Astrocyte of the cerebellum (primary cell): ENCODE measurements around the gene CGREF1.
A peak's percentile ranks its signal among the peaks of the same experiment; 100 is the strongest.

ENCODE experiments used
- DNase-seq: peaks from one replicate; pipeline ENCODE4 v3.0.0-alpha.2; 2011; ENCODE audit warnings: low read depth
- H3K4me3 ChIP-seq: 2 replicates; pipeline ENCODE4 v1.5.1; 2011; ENCODE audit warnings: mild to moderate bottlenecking, low read depth, low read length, moderate library complexity
- in situ Hi-C: cut with HindIII; loops from 2 replicates; pipeline ENCODE4 v1.10.0; 2017; ENCODE audit warnings: low sequenced_read_pairs
- TF ChIP-seq, protein P1 (sequence below): IDR thresholded peaks from 2 replicates; pipeline ENCODE4 v1.5.1; 2012; ENCODE audit warnings: low read length, low read depth, moderate library complexity, mild to moderate bottlenecking; ENCODE audit errors: missing control alignments

Gene CGREF1

DNA sequence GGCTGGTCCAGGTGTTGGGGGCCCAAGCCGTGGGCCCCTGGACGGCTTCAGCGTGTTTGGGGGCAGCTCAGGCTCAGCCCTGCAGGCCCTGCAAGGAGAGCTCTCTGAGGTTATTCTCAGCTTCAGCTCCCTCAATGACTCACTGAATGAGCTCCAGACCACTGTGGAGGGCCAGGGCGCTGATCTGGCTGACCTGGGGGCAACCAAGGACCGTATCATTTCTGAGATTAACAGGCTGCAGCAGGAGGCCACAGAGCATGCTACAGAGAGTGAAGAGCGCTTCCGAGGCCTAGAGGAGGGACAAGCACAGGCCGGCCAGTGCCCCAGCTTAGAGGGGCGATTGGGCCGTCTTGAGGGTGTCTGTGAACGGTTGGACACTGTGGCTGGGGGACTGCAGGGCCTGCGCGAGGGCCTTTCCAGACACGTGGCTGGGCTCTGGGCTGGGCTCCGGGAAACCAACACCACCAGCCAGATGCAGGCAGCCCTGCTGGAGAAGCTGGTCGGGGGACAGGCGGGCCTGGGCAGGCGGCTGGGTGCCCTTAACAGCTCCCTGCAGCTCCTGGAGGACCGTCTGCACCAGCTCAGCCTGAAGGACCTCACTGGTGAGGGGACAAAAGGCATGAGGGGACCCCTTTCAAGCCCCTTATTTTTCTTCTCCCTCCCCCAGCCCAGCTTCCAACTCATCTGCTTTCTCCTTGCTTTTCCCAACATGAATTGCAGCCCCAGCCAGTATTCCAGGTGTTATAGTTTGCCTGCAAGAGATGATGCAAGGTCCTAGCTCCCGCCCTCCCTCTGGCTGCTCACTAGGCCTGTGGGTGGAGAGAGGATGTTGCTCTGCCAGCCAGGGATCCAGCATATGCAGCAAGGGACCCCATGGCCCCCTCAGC, 35.3 kb downstream of the CGREF1 start:
- TF ChIP-seq, protein P1, sequence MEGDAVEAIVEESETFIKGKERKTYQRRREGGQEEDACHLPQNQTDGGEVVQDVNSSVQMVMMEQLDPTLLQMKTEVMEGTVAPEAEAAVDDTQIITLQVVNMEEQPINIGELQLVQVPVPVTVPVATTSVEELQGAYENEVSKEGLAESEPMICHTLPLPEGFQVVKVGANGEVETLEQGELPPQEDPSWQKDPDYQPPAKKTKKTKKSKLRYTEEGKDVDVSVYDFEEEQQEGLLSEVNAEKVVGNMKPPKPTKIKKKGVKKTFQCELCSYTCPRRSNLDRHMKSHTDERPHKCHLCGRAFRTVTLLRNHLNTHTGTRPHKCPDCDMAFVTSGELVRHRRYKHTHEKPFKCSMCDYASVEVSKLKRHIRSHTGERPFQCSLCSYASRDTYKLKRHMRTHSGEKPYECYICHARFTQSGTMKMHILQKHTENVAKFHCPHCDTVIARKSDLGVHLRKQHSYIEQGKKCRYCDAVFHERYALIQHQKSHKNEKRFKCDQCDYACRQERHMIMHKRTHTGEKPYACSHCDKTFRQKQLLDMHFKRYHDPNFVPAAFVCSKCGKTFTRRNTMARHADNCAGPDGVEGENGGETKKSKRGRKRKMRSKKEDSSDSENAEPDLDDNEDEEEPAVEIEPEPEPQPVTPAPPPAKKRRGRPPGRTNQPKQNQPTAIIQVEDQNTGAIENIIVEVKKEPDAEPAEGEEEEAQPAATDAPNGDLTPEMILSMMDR: no peak
- no peak overlapping the region for H3K4me3 ChIP-seq
- in situ Hi-C loops: no loop called here
- DNase-seq: no peak

DNA sequence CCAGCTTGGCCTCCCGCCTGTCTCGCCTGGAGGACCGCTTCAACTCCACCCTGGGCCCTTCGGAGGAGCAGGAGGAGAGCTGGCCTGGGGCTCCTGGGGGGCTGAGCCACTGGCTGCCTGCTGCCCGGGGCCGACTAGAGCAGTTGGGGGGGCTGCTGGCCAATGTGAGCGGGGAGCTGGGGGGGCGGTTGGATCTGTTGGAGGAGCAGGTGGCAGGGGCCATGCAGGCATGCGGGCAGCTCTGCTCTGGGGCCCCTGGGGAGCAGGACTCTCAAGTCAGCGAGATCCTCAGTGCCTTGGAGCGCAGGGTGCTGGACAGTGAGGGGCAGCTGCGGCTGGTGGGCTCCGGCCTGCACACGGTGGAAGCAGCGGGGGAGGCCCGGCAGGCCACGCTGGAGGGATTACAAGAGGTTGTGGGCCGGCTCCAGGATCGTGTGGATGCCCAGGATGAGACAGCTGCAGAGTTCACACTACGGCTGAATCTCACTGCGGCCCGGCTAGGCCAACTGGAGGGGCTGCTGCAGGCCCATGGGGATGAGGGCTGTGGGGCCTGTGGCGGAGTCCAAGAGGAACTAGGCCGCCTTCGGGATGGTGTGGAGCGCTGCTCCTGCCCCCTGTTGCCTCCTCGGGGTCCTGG, 36.0 kb downstream of the CGREF1 start:
- in situ Hi-C loops: no loop called here
- no peak overlapping the region for H3K4me3 ChIP-seq
- DNase-seq: no peak
- TF ChIP-seq, protein P1: no peak

DNA sequence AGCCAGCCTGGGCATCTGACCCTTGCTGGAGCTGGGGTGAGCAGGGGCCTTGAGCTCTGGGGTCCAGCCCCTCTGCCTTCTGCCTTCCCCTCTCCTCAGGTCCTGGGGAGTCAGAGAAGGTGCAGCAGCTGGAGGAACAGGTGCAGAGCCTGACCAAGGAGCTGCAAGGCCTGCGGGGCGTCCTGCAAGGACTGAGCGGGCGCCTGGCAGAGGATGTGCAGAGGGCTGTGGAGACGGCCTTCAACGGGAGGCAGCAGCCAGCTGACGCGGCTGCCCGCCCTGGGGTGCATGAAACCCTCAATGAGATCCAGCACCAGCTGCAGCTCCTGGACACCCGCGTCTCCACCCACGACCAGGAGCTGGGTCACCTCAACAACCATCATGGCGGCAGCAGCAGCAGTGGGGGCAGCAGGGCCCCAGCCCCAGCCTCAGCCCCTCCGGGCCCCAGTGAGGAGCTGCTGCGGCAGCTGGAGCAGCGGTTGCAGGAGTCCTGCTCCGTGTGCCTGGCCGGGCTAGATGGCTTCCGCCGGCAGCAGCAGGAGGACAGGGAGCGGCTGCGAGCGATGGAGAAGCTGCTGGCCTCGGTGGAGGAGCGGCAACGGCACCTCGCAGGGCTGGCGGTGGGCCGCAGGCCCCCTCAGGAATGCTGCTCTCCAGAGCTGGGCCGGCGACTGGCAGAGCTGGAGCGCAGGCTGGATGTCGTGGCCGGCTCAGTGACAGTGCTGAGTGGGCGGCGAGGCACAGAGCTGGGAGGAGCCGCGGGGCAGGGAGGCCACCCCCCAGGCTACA, 36.8 kb downstream of the CGREF1 start:
- no peak overlapping the region for H3K4me3 ChIP-seq
- in situ Hi-C loops: no loop called here
- TF ChIP-seq, protein P1: no peak
- DNase-seq: no peak

DNA sequence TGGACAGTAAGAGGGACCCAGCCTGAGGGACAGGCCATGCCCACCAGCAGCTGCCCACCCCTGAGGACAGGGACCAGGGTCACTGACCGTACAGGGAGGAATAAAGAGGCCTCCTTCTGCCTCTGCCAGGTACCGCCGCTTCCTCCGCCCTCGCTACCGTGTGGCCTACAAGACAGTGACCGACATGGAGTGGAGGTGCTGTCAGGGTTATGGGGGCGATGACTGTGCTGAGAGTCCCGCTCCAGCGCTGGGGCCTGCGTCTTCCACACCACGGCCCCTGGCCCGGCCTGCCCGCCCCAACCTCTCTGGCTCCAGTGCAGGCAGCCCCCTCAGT, 38.4 kb downstream of the CGREF1 start:
- TF ChIP-seq, protein P1: no peak
- no peak for DNase-seq
- H3K4me3 ChIP-seq: peak overlapping the region; percentile 63
- in situ Hi-C loops: no loop called here

DNA sequence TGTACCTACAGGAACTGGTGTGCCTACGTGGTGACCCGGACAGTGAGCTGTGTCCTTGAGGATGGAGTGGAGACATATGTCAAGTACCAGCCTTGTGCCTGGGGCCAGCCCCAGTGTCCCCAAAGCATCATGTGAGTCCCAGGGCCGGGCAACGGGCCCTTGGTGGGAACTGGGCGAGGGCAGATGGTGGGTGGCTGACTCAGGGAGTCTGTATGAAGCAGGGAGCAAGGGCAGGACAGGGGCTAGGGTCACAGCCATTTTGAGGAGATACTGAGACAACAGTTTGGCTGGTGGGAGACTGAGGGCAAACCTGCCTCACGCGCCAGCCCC, 38.8 kb downstream of the CGREF1 start:
- no peak for DNase-seq
- peak overlapping the region; percentile 63 for H3K4me3 ChIP-seq
- TF ChIP-seq, protein P1: no peak
- in situ Hi-C loops: no loop called here

DNA sequence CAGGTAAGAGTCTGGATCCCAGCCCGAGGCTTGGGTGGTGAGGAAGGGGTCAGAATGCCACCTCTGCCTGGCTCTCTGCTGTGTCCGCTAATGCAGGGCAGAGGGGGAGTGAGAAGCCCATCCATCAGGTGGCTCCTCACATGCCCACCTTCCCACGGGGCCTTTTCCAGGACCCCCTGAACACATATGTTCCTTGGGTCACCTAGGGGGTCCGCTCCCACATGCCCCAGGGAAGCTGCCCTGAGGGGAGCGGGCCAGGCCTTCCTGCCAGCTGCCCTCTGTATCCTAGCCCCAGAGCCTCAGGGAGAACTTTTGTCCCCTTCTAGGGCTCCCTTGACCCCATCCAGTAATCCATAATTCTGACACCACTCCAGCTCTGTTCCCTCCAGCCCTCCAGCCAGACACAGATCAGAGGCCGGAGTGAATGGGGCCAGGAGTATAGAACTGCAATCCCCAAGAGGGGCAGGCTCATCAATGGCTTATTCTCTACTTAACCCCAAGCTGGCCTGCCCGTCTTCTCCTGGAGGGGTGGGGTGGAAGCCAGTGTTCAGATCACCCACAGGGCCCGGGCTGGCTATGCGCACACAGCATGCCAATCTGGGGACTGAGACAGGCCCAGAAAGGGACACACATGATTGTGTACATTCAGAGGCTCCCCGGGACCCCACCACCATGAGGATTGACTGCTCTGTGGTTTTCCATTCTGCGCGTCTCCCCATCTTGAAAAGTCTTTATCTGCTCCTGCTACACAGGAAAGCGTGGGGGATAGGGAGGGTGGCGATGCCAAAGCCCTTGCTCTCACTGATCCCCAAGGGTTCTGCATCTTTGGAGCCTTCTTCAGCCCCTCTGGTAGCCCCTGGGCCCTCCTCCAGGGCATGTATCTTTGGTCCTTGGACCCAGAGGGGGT, 39.4 kb downstream of the CGREF1 start:
- peak overlapping the region; percentile 63 for H3K4me3 ChIP-seq

More for the DNA sequence above, 39.4 kb downstream of the CGREF1 start:
- TF ChIP-seq, protein P1: no peak
- no peak for DNase-seq
- in situ Hi-C loops: no loop called here
